Body of pancreas (tissue), 4 donors: Measurements from ENCODE around the gene EIF3L. TPM values are rescaled to one million over a fixed set of nuclear protein-coding genes. Genes with fewer than 3 reads are reported as not detected.

Experiments
- ATAC-seq: fragments of 150-250 bp; one replicate; pipeline ENCODE4 v1.9.1; 2016
- DNase-seq, 4 donors: peaks; one replicate each; pipeline ENCODE4 v3.0.0-alpha.2; 2019
- H3K27ac ChIP-seq, 4 donors: fragments of 200-600 bp; sonication (generic); 1 replicate in 3 of 4; 2 replicates in 1 of 4; pipeline versions ENCODE4 v1.5.1 to v1.6.1; 2016 to 2019; ENCODE audit warnings: mild to moderate bottlenecking in 1 of 4, mixed read lengths in 1 of 4, moderate library complexity in 1 of 4
- H3K27me3 ChIP-seq, 2 donors: fragments of 200-600 bp; sonication (generic); one replicate each; pipeline ENCODE4 v1.6.0; 2016; ENCODE audit warnings: mild to moderate bottlenecking in 1 of 2
- H3K36me3 ChIP-seq, 2 donors: fragments of 200-600 bp; sonication (generic); replicated peaks in 1 of 2; 2 replicates each; pipeline ENCODE4 v1.5.1; 2016; ENCODE audit warnings: low read depth in 2 of 2; ENCODE audit not compliant: insufficient read depth in 1 of 2
- H3K4me1 ChIP-seq: fragments of 200-600 bp; sonication (generic); one replicate; pipeline ENCODE4 v1.6.0; 2016
- H3K4me3 ChIP-seq, 2 donors: fragments of 200-600 bp; sonication (generic); 1 replicate in 1 of 2; 2 replicates in 1 of 2; pipeline ENCODE4 v1.5.1; 2016 to 2019
- H3K9me3 ChIP-seq, 3 donors: fragments of 200-600 bp; sonication (generic); 1 replicate in 2 of 3; 2 replicates in 1 of 3; pipeline ENCODE4 v1.5.1; 2016
- POLR2A ChIP-seq, 3 donors: fragments of 450-650 bp; IDR thresholded peaks; one replicate each; pipeline ENCODE4 v1.6.1; 2016; ENCODE audit warnings: antibody characterized with exemption in 3 of 3, mild to moderate bottlenecking in 2 of 3
- WGBS, 2 donors: methylation state at CpG; one replicate each; pipeline ENCODE4 v1.1.5; 2017; 5-methylcytosine and 5-hydroxymethylcytosine counted together
- intact Hi-C: fragments of 100-400 bp; cut with DNase I; formaldehyde crosslinking; loops from one replicate; pipeline ENCODE4 v1.15.1; 2023
- total RNA-seq, 2 donors: library from RNA; depleted of rRNA; stranded (reverse); fragments of >200 nt; gene quantifications; one replicate each; pipeline ENCODE4 v1.1.0, GENCODE V29; 2016
- TF ChIP-seq, protein P1 (sequence below), 7 experiments: fragments of 450-650 bp in 4 of 7; fragments of 200-600 bp in 3 of 7; sonication (generic) in 3 of 7; IDR thresholded peaks; one replicate each; pipeline ENCODE4 v1.5.1; 2016 to 2019; ENCODE audit warnings: antibody characterized with exemption in 7 of 7

Gene EIF3L
- total RNA-seq, 2 donors from 2014 or later: 139 to 230 TPM

DNA sequence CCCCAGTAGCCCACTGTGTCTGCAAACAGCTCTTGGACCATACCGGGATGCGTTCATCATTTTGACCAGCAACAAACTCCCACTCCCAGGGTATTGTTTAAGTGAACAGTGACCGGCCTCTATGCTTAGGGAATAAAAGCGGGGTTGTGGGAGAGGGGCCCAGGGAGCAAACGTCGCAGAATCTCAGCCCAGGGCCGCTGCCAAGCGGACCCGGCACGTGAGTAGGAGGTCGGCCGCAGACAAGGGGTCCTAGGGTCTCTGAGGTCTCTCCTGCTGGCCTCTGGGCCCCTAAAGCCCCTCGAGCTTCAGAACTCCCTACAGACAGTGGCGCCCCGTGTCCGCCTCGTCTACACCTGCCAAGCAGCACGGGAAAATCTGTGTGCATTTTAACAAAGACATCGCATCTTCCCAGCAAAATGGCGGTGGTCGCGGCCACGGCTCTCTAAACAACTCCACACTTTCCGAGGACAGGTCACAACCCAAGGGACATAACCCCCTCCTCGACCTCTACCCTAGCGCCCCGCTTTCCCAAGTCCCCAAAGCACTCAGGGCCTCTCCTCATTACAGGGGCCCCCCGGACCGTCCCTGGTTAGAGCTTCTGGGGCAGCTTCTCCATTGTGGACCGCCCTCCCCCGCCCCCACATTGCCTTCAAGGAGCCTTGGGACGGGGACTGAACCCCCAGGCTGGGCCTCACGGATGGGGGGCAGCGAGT is 45.4 kb upstream of the EIF3L start:
- no peak for DNase-seq
- TF ChIP-seq, protein P1, sequence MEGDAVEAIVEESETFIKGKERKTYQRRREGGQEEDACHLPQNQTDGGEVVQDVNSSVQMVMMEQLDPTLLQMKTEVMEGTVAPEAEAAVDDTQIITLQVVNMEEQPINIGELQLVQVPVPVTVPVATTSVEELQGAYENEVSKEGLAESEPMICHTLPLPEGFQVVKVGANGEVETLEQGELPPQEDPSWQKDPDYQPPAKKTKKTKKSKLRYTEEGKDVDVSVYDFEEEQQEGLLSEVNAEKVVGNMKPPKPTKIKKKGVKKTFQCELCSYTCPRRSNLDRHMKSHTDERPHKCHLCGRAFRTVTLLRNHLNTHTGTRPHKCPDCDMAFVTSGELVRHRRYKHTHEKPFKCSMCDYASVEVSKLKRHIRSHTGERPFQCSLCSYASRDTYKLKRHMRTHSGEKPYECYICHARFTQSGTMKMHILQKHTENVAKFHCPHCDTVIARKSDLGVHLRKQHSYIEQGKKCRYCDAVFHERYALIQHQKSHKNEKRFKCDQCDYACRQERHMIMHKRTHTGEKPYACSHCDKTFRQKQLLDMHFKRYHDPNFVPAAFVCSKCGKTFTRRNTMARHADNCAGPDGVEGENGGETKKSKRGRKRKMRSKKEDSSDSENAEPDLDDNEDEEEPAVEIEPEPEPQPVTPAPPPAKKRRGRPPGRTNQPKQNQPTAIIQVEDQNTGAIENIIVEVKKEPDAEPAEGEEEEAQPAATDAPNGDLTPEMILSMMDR (IDR thresholded peaks at IDR 0.05): no peak
- TF ChIP-seq POLR2A (IDR thresholded peaks at IDR 0.05): no peak
- intact Hi-C loops: no loop called here

GRCh38 chr22:37804352-37804880 is 44.8 kb upstream of the EIF3L start:
- DNase-seq (no peak), ATAC-seq (no peak)
- TF ChIP-seq, protein P1 (IDR thresholded peaks at IDR 0.05): no peak
- no peak for TF ChIP-seq POLR2A (IDR thresholded peaks at IDR 0.05)
- Histone ChIP-seq H3K4me1 (peaks cover 53% of the 10 kb centered on the region), H3K4me3 (no peak overlapping the region), H3K27ac (peak overlapping the region; percentile 87 to 92 (median 92)), H3K9me3 (no peaks in the 10 kb centered on the region), H3K36me3 (no peaks in the 10 kb centered on the region), H3K27me3 (no peaks in the 10 kb centered on the region)
- intact Hi-C loops: no loop called here
- 4 to 7% methylated on average over 11 to 29 of the region's 29 CpGs for WGBS, 2 donors

More for the DNA sequence above, 45.4 kb upstream of the EIF3L start:
- H3K4me3 ChIP-seq: no peak overlapping the region
- H3K36me3 ChIP-seq: no peaks in the 10 kb centered on the region
- H3K27me3 ChIP-seq: no peaks in the 10 kb centered on the region
- peaks cover 47% of the 10 kb centered on the region for H3K4me1 ChIP-seq
- 68 to 70% methylated on average over 30 to 33 of the region's 34 CpGs for WGBS, 2 donors
- H3K27ac ChIP-seq: peak overlapping the region; percentile 10 to 92 (median 89)
- H3K9me3 ChIP-seq: no peaks in the 10 kb centered on the region
- ATAC-seq: no peak

- WGBS, 2 donors: 1 to 16% methylated on average over 8 to 79 of the region's 87 CpGs
- peak; percentile 55 for ATAC-seq
- TF ChIP-seq POLR2A (IDR thresholded peaks at IDR 0.05): peak; percentile 93 to 98 (median 97)
- TF ChIP-seq, protein P1 (IDR thresholded peaks at IDR 0.05): no peak
- DNase-seq: peak; percentile 90 to 93 (median 92)
- Histone ChIP-seq H3K27me3 (no peaks in the 10 kb centered on the region), H3K4me1 (peaks cover 60% of the 10 kb centered on the region), H3K36me3 (no peaks in the 10 kb centered on the region), H3K9me3 (no peaks in the 10 kb centered on the region), H3K4me3 (peak overlapping the region in 1 of 2 donors; percentile 52), H3K27ac (peak overlapping the region; percentile 87 to 92 (median 92))
- intact Hi-C loops: no loop called here
Measured at GRCh38 chr22:37804881-37805809, 44.1 kb upstream of the EIF3L start.

GRCh38 chr22:37805810-37806277 is 43.4 kb upstream of the EIF3L start:
- no peaks in the 10 kb centered on the region for H3K9me3 ChIP-seq
- H3K27ac ChIP-seq: peak overlapping the region; percentile 87 to 92 (median 92)
- no peaks in the 10 kb centered on the region for H3K27me3 ChIP-seq
- ATAC-seq (no peak), DNase-seq (no peak)
- peaks cover 67% of the 10 kb centered on the region for H3K4me1 ChIP-seq
- H3K36me3 ChIP-seq: no peaks in the 10 kb centered on the region
- intact Hi-C loops: no loop called here
- TF ChIP-seq, protein P1 (IDR thresholded peaks at IDR 0.05): no peak
- no peak for TF ChIP-seq POLR2A (IDR thresholded peaks at IDR 0.05)
- peak overlapping the region in 1 of 2 donors; percentile 52 for H3K4me3 ChIP-seq
- WGBS, 2 donors: 16 to 24% methylated on average over 10 of the region's 10 CpGs
